Natural killer cell treated with Interleukin-12 subunit alpha and Interleukin-12 subunit beta and Interleukin-15 and Interleukin-18, amount 100 ng/mL, for 72 hours (primary cell): Measurements from ENCODE around the gene CADM3. TPM values are rescaled to one million over a fixed set of nuclear protein-coding genes. Genes with fewer than 3 reads are reported as not detected.

Experiments
- ATAC-seq, 2 donors: fragments of 150-1000 bp; cut with Tn5 transposase in 1 of 2; sonication (Bioruptor Pico), chemical (Tn5 transposase) in 1 of 2; 2 replicates each; pipeline ENCODE4 v1.10.0; 2021
- DNase-seq: peaks from one replicate; pipeline ENCODE4 v3.0.0; 2022; ENCODE audit warnings: low spot score
- H3K27ac Mint-ChIP-seq, 2 donors: 1 replicate in 1 of 2; 2 replicates in 1 of 2; pipeline ENCODE4 v1.8.0; 2022; ENCODE audit warnings: mixed read lengths in 2 of 2, mild to moderate bottlenecking in 1 of 2, moderate library complexity in 1 of 2
- H3K27me3 Mint-ChIP-seq, 2 donors: 1 replicate in 1 of 2; 2 replicates in 1 of 2; pipeline ENCODE4 v1.8.0; 2022; ENCODE audit warnings: mixed read lengths in 2 of 2
- H3K36me3 Mint-ChIP-seq: one replicate; pipeline ENCODE4 v1.8.0; 2022; ENCODE audit warnings: mixed read lengths
- H3K4me1 Mint-ChIP-seq, 2 donors: 1 replicate in 1 of 2; 2 replicates in 1 of 2; pipeline ENCODE4 v1.8.0; 2022; ENCODE audit warnings: low read depth in 2 of 2, mixed read lengths in 2 of 2, mild to moderate bottlenecking in 1 of 2
- H3K4me3 Mint-ChIP-seq: one replicate; pipeline ENCODE4 v1.8.0; 2022; ENCODE audit warnings: mixed read lengths
- H3K9me3 Mint-ChIP-seq: 2 replicates; pipeline ENCODE4 v1.8.0; 2022; ENCODE audit warnings: mixed read lengths
- total RNA-seq, 2 donors: library from RNA; stranded (reverse); gene quantifications; one replicate each; pipeline ENCODE4 v1.2.3, GENCODE V29; 2022

The CADM3 gene
- total RNA-seq, 2 donors from 2014 or later, result not detected

GRCh38 chr1:159222075-159222865 is 50.9 kb downstream of the CADM3 start:
- peaks cover 31 to 47% of the 10 kb centered on the region in 2 donors for H3K27me3 Mint-ChIP-seq
- no peak for ATAC-seq
- H3K9me3 Mint-ChIP-seq, result no peaks in the 10 kb centered on the region
- no peak overlapping the region for H3K27ac Mint-ChIP-seq
- no peaks in the 10 kb centered on the region for H3K36me3 Mint-ChIP-seq
- H3K4me1 Mint-ChIP-seq, result no peaks in the 10 kb centered on the region
- no peak for DNase-seq
- H3K4me3 Mint-ChIP-seq, result no peak overlapping the region

- DNase-seq (no peak), ATAC-seq (no peak)
- Mint-ChIP-seq H3K4me1 (no peaks in the 10 kb centered on the region), H3K27me3 (peaks cover 26 to 48% of the 10 kb centered on the region in 2 donors), H3K27ac (no peak overlapping the region), H3K36me3 (no peaks in the 10 kb centered on the region), H3K4me3 (no peak overlapping the region), H3K9me3 (no peaks in the 10 kb centered on the region)
These were observed 51.6 kb downstream of the CADM3 start for GRCh38 chr1:159223004-159223403.

- Mint-ChIP-seq H3K27me3 (peaks cover 29 to 52% of the 10 kb centered on the region in 2 donors), H3K4me1 (no peaks in the 10 kb centered on the region), H3K36me3 (no peaks in the 10 kb centered on the region), H3K4me3 (no peak overlapping the region), H3K27ac (no peak overlapping the region), H3K9me3 (no peaks in the 10 kb centered on the region)
- ATAC-seq (no peak), DNase-seq (no peak)
These were observed 57.1 kb downstream of the CADM3 start for GRCh38 chr1:159228554-159228953.

- no peak overlapping the region for H3K27ac Mint-ChIP-seq
- H3K36me3 Mint-ChIP-seq, result no peaks in the 10 kb centered on the region
- H3K27me3 Mint-ChIP-seq, result peaks cover 24 to 46% of the 10 kb centered on the region in 2 donors
- H3K4me1 Mint-ChIP-seq, result no peaks in the 10 kb centered on the region
- DNase-seq (no peak), ATAC-seq (peak in 1 of 2 donors; percentile 24)
- no peaks in the 10 kb centered on the region for H3K9me3 Mint-ChIP-seq
- no peak overlapping the region for H3K4me3 Mint-ChIP-seq
These were observed 58.0 kb downstream of the CADM3 start for GRCh38 chr1:159229260-159229885.

GRCh38 chr1:159229896-159230295 is 58.5 kb downstream of the CADM3 start:
- Mint-ChIP-seq H3K27ac (no peak overlapping the region), H3K4me1 (no peaks in the 10 kb centered on the region), H3K4me3 (no peak overlapping the region), H3K9me3 (no peaks in the 10 kb centered on the region), H3K27me3 (peaks cover 24 to 45% of the 10 kb centered on the region in 2 donors), H3K36me3 (no peaks in the 10 kb centered on the region)
- DNase-seq, result no peak
- no peak for ATAC-seq

GRCh38 chr1:159239551-159240220 is 68.3 kb downstream of the CADM3 start:
- no peaks in the 10 kb centered on the region for H3K9me3 Mint-ChIP-seq
- no peak overlapping the region for H3K27ac Mint-ChIP-seq
- no peaks in the 10 kb centered on the region for H3K4me1 Mint-ChIP-seq
- no peak for ATAC-seq
- peaks cover 8% of the 10 kb centered on the region for H3K36me3 Mint-ChIP-seq
- H3K27me3 Mint-ChIP-seq, result peaks cover 30 to 66% of the 10 kb centered on the region in 2 donors
- no peak overlapping the region for H3K4me3 Mint-ChIP-seq
- no peak for DNase-seq

- Mint-ChIP-seq H3K36me3 (peaks cover 14% of the 10 kb centered on the region), H3K27me3 (peaks cover 31 to 56% of the 10 kb centered on the region in 2 donors), H3K4me1 (no peaks in the 10 kb centered on the region), H3K9me3 (no peaks in the 10 kb centered on the region), H3K4me3 (no peak overlapping the region), H3K27ac (no peak overlapping the region)
- DNase-seq, result no peak
- no peak for ATAC-seq
These were observed 75.9 kb downstream of the CADM3 start for GRCh38 chr1:159247266-159247665.

GRCh38 chr1:159248311-159248710 is 76.9 kb downstream of the CADM3 start:
- Mint-ChIP-seq H3K27me3 (peaks cover 38 to 55% of the 10 kb centered on the region in 2 donors), H3K27ac (no peak overlapping the region), H3K4me3 (no peak overlapping the region), H3K9me3 (no peaks in the 10 kb centered on the region), H3K4me1 (no peaks in the 10 kb centered on the region), H3K36me3 (peaks cover 9% of the 10 kb centered on the region)
- ATAC-seq (no peak), DNase-seq (no peak)

GRCh38 chr1:159250638-159251216 is 79.3 kb downstream of the CADM3 start:
- no peaks in the 10 kb centered on the region for H3K4me1 Mint-ChIP-seq
- DNase-seq, result no peak
- H3K4me3 Mint-ChIP-seq, result no peak overlapping the region
- H3K36me3 Mint-ChIP-seq, result peaks cover 6% of the 10 kb centered on the region
- no peaks in the 10 kb centered on the region for H3K9me3 Mint-ChIP-seq
- H3K27me3 Mint-ChIP-seq, result peaks cover 34 to 58% of the 10 kb centered on the region in 2 donors
- ATAC-seq, result no peak
- no peak overlapping the region for H3K27ac Mint-ChIP-seq

Other genes starting within 250 kb of the CADM3 start
- gene PYHIN1, start 240.1 kb upstream of the CADM3 start, total RNA-seq, result 10 to 100 TPM; 47.7 to 64.7 TPM
- gene IFI16, start 161.7 kb upstream of the CADM3 start, total RNA-seq, result 100 to 1,000 TPM; 186 to 228 TPM
- gene AIM2, start 94.8 kb upstream of the CADM3 start, total RNA-seq, result 1 to 10 TPM; 1.8 to 6.6 TPM
- gene ACKR1, start 33.3 kb downstream of the CADM3 start, total RNA-seq, result not detected
- 1 to 10 TPM in 1 of 2 donors, not detected in 1; 2.4 TPM for gene FCER1A, start 130.7 kb downstream of the CADM3 start, total RNA-seq